ENCODE measurements around the gene CDR2. TPM values are rescaled to one million over a fixed set of nuclear protein-coding genes. Genes with fewer than 3 reads are reported as not detected.
A peak's percentile ranks its signal among the peaks of the same experiment; 100 is the strongest.
"Not testable (repeated sequence)": the region's sequence is repeated elsewhere in the genome, so short reads cannot be mapped to it uniquely, and the experiment has no call there.

CDR2 gene
- total RNA-seq, 1 experiment from 2014 or later: 172 TPM

DNA sequence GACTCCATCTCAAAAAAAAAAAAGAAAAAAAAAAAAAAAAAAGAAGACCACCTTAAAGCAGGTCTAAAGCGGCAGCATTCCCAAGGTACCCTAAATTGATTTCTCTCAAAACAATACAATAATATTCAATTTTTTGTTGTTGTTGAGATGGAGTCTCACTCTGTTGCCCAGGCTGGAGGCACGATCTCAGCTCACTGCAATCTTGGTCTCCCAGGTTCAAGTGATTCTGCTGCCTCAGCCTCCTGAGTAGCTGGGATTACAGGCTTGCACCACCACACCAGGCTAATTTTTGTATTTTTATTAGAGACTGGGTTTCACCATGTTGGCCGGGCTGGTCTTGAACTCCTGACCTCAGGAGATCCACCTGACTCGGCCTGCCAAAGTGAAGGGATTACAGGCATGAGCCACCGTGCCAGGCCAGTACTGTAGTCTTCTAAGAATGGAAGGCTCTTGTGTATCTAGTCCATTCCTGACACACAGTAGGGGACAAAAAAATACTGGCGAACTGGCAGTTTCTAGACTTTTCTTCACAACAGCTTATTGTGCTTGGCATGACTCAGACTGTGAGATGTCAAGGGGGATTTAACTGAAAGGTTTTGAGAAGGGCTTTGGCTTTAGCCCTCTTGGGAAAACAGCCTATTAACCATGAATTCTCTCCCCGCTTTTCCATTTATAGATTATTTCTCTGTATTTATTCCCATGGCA lies 17.3 kb downstream of the CDR2 start:
- in situ Hi-C loops (cut with HindIII; ENCODE audit: low pct_unique_long_range_greater_than_20kb, low sequenced_read_pairs): no loop called here
- no peak for DNase-seq (ENCODE audit: low read depth)

DNA sequence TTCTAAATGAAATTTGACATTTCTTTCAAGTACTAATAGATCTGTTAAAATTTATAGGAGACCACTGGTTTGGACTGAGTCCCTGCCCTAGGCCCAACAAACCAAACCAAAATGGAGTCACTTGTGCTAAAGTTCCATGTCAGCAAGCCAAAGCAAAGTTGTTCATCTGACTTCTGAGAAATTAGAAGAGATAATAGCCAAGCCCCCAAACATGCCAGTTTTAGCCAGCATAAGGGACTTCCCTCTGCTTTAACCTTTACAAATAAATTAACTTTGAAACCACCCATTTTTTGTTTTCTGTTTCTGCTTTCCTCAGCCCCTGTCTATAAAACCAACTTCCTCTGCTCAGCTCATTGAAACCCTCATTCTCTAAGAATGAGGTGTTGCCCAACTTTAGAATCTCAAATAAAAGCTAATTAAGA lies 18.9 kb downstream of the CDR2 start:
- no peak for DNase-seq (ENCODE audit: low read depth)
- in situ Hi-C loops (cut with HindIII; ENCODE audit: low pct_unique_long_range_greater_than_20kb, low sequenced_read_pairs): no loop called here

DNA sequence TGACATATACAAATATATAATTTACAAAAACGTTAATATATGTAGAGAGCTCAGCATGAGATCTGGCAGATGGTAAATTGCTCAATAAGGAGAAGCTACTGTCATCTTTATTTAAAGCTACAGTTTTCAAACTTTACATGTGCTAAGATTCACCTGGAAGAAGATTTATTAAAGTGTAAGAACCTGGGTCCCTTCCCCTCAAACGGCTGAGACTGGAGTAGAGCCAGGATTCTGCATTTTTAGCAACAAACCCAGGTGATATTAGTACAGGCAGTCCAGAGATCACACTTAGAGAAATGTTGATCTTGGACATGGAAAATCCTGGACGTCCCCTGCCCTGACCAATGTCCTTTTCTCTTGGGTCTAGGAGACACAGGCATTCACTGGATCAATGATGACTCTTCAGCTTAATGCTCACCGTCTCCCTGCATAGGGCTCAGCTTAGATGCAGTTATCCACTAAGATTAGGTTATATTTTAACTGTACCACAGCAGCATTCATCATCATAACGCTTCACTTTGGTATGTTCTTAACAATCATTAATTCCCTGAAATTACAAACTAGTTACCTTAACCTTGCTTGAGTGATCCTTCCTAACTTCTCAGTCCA lies 20.4 kb downstream of the CDR2 start:
- in situ Hi-C loops (cut with HindIII; ENCODE audit: low pct_unique_long_range_greater_than_20kb, low sequenced_read_pairs): no loop called here
- DNase-seq (ENCODE audit: low read depth): peak; percentile 99

DNA sequence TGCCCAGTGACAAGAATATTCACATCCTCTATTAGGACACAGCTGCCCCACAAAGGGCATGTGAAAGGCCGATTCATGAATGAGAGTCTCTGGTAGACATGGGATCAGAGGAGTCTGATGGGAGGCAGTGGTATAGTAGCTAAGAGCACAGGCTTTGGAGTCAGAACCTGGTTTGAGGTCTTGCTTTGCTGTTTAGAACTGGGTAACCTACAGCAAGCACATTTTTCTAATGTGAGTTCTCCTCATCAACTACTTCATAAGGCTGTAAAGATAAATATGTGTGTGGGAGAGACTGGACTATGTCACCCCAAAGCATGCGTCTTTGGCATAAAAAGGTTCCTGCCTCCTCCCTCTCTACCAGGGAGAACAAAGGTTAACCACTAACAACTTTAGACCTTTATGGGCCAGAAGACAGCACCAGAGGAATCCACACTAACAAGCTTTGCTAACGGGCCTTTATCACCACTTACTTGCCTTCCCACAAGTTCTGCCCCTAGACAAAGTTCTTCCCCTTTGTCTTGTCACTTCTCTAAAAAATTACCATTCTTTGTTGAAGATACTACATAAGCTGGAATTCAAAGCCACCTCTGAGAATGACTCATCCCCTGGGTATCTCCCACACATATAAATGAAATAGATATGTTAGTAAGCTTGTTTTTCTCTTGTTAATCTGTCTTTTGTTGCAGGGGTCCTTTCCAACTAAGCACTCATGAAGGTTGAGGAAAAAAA lies 21.1 kb downstream of the CDR2 start:
- in situ Hi-C loops (cut with HindIII; ENCODE audit: low pct_unique_long_range_greater_than_20kb, low sequenced_read_pairs): no loop called here
- DNase-seq (ENCODE audit: low read depth): peak; percentile 98

DNA sequence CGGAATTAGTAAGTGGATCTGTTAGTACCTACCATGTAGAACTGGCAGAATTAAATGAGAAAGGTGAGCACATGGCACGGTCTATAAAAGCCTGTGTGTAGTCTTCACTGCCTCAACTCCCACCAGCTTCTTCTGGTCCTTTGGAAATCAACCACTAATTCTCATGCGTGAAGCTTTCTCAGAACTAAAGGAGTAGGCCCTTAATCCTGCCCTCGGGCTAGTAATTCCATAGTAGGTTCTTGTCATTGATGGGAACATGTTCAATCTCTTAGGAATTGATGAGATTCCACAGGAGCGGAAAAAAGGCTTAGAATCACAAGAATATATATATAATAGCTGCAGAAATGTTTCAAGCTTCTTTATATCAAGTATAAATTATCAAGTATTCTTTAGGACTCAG lies 21.7 kb downstream of the CDR2 start:
- in situ Hi-C loops (cut with HindIII; ENCODE audit: low pct_unique_long_range_greater_than_20kb, low sequenced_read_pairs): no loop called here
- no peak for DNase-seq (ENCODE audit: low read depth)

DNA sequence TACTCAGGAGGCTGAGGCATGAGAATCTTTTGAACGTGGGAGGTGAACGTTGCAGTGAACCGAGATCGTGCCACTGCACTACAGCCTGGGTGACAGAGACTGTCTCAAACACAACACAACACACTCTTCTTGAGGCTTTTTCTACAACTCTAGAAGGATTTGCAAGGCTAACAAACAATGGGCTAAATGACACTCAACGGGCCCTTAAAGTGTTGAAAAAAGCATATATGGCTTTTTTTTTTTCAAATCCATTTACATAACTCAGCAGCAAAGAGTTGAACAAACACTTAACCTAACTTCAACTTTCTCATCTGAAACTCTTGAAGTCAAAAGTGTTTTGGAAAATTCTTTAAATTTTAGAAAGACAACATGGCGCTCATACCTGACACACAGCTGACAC lies 22.3 kb downstream of the CDR2 start:
- DNase-seq (ENCODE audit: low read depth): no peak
- in situ Hi-C loops (cut with HindIII; ENCODE audit: low pct_unique_long_range_greater_than_20kb, low sequenced_read_pairs): no loop called here

DNA sequence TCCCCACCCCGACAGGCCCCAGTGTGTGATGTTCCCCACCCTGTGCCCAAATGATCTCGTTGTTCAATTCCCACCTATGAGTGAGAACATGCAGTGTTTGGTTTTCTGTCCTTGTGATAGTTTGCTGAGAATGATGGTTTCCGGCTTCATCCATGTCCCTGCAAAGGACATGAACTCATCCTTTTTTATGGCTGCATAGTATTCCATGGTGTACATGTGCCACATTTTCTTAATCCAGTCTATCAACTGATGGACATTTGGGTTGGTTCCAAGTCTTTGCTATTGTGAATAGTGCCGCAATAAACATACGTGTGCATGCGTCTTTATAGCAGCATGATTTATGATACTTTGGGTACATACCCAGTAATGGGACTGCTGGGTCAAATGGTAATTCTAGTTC lies 23.4 kb downstream of the CDR2 start:
- DNase-seq (ENCODE audit: low read depth); in situ Hi-C loops (cut with HindIII; ENCODE audit: low pct_unique_long_range_greater_than_20kb, low sequenced_read_pairs): not testable (repeated sequence)

DNA sequence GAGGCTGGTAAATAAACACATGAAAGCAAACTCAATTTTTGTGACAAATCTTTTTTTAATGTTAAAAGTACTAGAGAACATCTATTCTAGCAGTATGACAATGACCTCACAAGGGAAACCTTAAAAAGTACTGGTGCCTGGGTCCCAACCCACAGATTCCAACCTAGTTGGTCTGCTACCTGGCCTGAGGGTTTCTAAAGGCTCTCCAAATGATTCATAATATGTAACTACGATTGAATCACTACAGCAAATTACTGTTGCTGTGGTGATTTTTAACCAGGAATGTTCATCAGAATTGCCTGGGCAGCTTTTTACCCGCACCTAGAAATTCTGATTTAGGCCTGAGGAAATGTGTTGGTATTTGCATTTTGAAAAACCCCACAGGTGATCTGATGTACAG lies 26.1 kb downstream of the CDR2 start:
- DNase-seq (ENCODE audit: low read depth): no peak
- in situ Hi-C loops (cut with HindIII; ENCODE audit: low pct_unique_long_range_greater_than_20kb, low sequenced_read_pairs): no loop called here

DNA sequence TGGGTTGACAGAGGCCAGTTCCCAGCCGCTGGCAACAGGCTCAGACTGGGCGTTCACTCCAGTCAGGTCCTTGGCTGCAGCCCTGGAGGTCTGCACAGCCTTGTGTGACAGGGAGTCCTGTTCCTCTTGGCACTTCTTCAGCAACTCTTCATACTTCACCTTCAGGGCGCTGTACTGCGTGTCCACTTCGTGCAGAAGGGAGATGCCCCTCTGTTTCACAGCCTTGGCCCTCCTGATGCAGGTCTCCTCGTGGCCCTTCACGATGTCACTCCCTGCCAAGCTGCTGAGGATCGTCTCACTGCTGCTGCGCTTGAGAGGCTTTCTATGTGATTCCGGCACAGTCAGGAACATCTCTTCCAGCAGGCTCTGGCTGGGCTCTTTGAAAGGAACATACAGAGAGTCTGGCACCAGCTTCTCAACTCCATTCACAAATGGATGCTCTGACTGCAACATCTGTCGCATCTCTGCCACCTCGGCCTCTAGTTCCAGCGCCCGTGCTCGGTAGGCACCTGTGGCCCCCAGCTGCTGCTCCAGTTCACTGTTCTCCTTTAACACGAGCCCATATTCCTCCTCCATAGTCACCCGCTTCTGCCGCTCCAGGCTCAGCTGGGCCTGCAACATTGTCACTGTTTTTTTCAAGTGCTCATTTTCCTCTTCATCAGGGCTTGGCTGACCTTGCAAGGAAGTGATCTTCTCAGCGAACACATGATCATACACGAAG lies 27.2 kb downstream of the CDR2 start:
- in situ Hi-C loops (cut with HindIII; ENCODE audit: low pct_unique_long_range_greater_than_20kb, low sequenced_read_pairs): no loop called here
- no peak for DNase-seq (ENCODE audit: low read depth)

DNA sequence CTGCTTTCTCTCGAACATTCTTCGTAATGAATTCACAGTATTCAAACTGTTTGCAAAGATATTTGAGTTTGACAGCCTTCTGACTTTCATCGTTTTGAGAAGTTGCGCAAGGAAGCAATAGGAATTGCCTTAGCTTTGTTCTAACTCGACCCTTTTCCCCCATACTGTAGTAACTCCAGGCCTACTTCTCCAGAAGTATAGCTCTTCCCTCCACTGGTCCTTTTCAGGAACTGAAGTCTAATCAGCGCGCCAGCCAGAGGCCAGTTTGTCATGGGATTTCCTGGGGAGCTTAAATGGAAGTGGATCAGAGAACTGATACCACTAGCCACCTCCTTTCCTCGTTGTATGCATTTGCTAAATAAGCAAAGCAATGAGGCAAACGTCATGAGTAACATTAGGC lies 27.9 kb downstream of the CDR2 start:
- in situ Hi-C loops (cut with HindIII; ENCODE audit: low pct_unique_long_range_greater_than_20kb, low sequenced_read_pairs): no loop called here

DNA sequence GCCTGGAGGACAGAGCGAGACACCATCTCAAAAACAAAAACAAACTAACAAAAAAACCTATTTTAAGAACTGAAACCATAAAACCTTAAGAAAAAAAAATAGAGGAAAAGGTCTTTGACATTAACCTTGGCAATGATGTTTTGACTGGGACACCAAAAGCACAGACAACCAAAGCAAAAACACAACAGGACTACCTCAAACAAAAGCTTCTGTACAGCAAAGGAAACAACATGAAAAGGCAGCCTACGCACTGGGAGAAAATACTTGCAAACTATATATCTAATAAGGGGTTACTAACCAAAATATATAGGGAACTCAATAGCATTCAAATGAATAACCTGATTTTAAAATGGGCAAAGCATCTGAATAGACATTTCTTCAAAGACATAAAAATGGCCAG lies 32.3 kb downstream of the CDR2 start:
- no peak for DNase-seq (ENCODE audit: low read depth)
- in situ Hi-C loops (cut with HindIII; ENCODE audit: low pct_unique_long_range_greater_than_20kb, low sequenced_read_pairs): no loop called here

More for the DNA sequence above, 27.9 kb downstream of the CDR2 start:
- no peak for DNase-seq (ENCODE audit: low read depth)

DNA sequence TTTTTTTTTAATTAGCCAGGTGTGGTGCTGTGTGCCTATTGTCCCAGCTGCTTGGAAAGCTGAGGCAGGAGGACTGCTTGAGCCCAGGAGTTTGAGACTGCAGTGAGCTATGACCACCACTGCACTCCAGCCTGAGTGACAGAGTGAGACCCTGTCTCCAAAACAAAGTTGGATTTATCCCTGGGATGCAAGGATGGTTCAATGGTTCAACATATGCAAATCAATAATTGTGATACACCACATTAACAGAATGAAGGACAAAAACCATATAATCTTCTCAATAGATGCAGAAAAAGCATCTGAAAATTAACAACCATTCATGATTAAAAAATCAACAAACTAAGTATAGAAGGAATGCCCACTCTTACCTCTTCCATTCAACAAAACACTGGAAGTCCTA lies 33.5 kb downstream of the CDR2 start:
- DNase-seq (ENCODE audit: low read depth): no peak
- in situ Hi-C loops (cut with HindIII; ENCODE audit: low pct_unique_long_range_greater_than_20kb, low sequenced_read_pairs): no loop called here

DNA sequence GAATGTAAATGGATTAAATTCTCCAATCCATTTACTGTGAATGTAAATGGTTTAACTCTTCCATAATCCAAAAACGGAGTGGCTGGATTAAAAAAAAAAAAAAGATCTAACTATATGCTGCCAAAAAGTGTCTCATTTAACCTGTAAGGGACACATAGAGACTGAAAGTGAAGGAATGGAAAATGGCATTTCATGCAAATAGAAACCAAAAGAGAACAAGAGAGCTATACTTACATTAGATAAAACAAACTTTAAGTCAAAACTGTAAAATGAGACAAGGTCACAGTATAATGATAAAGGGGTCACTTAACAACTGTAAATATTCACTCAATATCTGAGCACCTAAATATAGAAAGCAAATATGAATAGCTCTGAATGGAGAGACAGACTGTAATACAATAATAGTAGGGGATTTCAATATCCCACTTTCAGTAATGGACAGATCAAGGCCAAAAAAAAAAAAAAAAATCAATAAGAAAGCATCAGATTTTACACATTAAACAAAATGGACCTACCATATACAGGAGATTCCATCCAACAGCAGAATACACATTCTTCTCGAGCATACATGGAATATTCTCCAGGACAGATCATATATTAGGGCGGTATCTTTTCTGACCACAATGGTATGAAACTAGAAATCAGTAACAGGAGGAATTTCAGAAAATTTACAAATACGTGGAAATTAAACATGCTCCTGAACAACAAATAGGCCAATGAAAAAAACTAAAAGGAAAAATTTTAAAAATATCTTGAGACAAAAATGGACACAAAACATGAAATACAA lies 36.4 kb downstream of the CDR2 start:
- no peak for DNase-seq (ENCODE audit: low read depth)
- in situ Hi-C loops (cut with HindIII; ENCODE audit: low pct_unique_long_range_greater_than_20kb, low sequenced_read_pairs): no loop called here

DNA sequence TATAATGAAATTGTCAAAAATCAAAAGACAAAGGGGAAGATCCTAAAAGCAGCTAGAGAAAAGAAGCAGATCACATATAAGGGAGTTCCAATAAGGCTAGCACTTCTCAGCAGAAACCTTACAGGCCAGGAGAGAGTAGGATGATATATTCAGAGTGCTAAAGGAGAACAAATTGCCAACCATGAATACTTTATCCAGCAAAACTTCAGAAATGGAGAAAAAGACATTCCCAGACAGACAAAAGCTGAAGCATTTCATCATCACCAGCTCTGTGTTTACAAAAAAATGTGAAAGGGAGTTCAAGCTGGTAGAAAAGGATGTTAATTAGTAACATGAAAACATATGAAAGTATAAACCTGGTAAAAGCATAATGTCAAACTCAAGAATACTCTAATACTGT lies 37.4 kb downstream of the CDR2 start:
- DNase-seq (ENCODE audit: low read depth): no peak
- in situ Hi-C loops (cut with HindIII; ENCODE audit: low pct_unique_long_range_greater_than_20kb, low sequenced_read_pairs): no loop called here

DNA sequence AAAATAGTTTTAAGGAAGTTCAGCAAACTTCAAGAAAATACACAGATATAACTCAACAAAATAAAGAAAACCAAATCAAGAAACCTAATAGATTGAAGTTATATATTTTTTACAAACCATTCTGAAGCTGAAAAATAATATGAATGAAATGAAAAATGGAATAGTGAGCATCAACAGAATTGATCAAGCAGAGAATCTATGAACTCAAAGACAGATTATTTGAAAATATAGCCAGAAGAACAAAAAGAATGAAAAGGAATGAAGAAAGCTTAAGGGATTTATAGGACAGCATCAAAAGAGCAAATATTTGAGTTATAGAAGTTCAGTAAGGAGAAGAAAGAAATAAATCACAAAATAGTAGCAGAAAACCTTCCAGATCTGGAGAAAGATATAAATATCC lies 37.8 kb downstream of the CDR2 start:
- in situ Hi-C loops (cut with HindIII; ENCODE audit: low pct_unique_long_range_greater_than_20kb, low sequenced_read_pairs): no loop called here

DNA sequence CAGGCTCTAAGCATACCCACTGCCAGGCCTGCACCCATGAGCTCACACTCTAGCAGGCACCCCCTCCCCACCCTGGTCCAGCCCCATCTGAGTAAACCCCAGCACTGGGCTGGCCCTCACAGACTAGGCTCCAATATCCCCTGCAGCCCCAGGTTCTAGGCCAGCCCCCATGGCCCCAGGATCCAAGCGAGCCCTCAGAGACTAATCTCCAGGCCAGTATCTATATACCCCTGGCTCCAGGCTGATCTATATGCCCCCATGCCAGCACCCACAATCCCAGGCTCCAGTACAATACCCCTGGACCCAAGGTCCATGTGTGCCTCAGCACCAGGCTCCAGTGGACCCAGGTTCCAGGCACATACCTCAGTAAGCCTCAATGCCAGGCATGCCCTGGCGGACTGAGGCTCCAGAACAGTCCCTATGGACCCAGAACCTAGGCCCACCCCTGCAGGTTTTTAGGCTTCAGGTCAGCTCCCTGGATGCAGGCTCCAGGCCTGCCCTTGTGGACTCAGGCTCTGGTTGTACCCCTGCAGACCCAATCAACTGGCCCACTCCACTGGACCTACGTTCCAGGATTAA lies 38.7 kb downstream of the CDR2 start:
- DNase-seq (ENCODE audit: low read depth): no peak
- in situ Hi-C loops (cut with HindIII; ENCODE audit: low pct_unique_long_range_greater_than_20kb, low sequenced_read_pairs): no loop called here

More for the DNA sequence above, 37.8 kb downstream of the CDR2 start:
- no peak for DNase-seq (ENCODE audit: low read depth)

DNA sequence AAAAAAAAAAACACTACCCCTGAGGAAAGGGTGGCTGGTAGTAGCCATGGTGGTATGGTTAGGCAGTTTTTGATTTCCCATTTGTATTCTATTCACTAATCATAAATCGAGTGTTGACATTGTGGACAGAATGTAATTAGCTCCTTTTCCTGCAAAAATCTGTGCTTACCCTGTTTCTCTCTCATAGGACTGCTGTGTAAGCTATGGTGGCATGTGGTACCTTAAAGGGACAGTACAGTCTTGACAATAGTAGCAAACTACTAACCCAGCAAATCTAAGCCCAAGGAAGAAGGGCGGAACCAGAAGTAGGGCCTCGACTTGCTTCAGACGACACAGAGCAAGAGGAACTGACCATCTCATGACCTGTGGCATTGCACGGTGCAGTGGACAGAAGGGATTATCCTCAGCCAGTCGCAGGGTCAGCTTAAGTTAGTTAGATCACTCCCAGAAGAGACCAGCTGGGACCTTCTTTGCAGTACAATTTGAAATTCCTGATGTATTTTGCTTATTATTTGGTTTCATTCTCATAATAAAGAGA lies 40.9 kb downstream of the CDR2 start:
- no peak for DNase-seq (ENCODE audit: low read depth)
- in situ Hi-C loops (cut with HindIII; ENCODE audit: low pct_unique_long_range_greater_than_20kb, low sequenced_read_pairs): no loop called here

DNA sequence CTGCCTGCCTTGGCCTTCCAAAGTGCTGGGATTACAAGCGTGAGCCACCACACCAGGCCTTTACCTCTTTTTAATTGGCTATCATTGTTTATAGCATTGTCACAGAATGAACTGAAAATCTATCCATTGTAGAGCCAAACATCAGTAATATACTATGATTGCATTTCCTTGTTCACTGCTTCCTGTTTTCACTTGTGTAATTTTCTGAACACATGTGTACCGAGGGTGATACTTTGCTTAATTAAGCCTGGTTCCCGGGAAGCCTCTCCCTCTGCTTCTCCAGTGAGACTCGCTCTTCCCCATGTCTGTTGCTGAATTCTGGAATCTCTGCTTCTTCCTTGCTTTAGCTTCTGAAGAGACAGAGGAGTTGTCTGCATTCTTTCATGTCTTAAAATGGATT lies 44.1 kb downstream of the CDR2 start:
- DNase-seq (ENCODE audit: low read depth): no peak
- in situ Hi-C loops (cut with HindIII; ENCODE audit: low pct_unique_long_range_greater_than_20kb, low sequenced_read_pairs): no loop called here

Measured in Caki2 (cell line).